B cell (primary cell): ENCODE results near the gene LRP11. TPM values are rescaled to one million over a fixed set of nuclear protein-coding genes. Genes with fewer than 3 reads are reported as not detected.

Experiments
- ATAC-seq: fragments of 200-7000 bp; cut with Tn5 transposase; one replicate; pipeline ENCODE4 v1.10.0; 2021; ENCODE audit warnings: low read depth, mild to moderate bottlenecking, moderate number of reproducible peaks, moderate library complexity
- CTCF ChIA-PET: fragments of 350-600 bp; sonication (Branson Sonifier 250); formaldehyde crosslinking; loops from one replicate; lab custom pipeline; 2021; ENCODE audit warnings: antibody characterized with exemption, inconsistent platforms; lab: Charles Lee
- POLR2A ChIA-PET: fragments of 350-600 bp; sonication (Branson Sonifier 250); formaldehyde crosslinking; loops from one replicate; lab custom pipeline; 2021; ENCODE audit warnings: antibody characterized with exemption; lab: Charles Lee
- DNase-seq: peaks from one replicate; pipeline ENCODE4 v3.0.0; 2013
- H2AFZ ChIP-seq: 2 replicates; pipeline ENCODE4 v1.6.1; 2012; ENCODE audit warnings: mild to moderate bottlenecking, low read depth, low read length; ENCODE audit not compliant: insufficient read depth, poor library complexity, severe bottlenecking
- H3K27ac ChIP-seq, 2 donors: 1 replicate in 1 of 2; 2 replicates in 1 of 2; pipeline ENCODE4 v1.5.1; 2012 to 2013; ENCODE audit warnings: low read length in 2 of 2, mild to moderate bottlenecking in 2 of 2, moderate library complexity in 1 of 2
- H3K27me3 ChIP-seq, 4 experiments: fragments of 200-600 bp in 1 of 4; sonication (generic) in 1 of 4; replicated peaks in 1 of 4; 1 replicate in 2 of 4; 2 replicates in 2 of 4; pipeline versions ENCODE4 v1.6.1 to v1.7.0; 2013 to 2016; ENCODE audit warnings: low read length in 3 of 4, mild to moderate bottlenecking in 2 of 4, mixed read lengths in 1 of 4, moderate library complexity in 1 of 4; ENCODE audit not compliant: insufficient read depth in 4 of 4, control insufficient read depth in 3 of 4; ENCODE audit errors: control extremely low read depth in 1 of 4
- H3K36me3 ChIP-seq, 2 experiments: replicated peaks in 1 of 2; 1 replicate in 1 of 2; 2 replicates in 1 of 2; pipeline versions ENCODE4 v1.6.1 to v1.7.1; 2013; ENCODE audit warnings: low read length in 1 of 2; ENCODE audit not compliant: insufficient read depth in 2 of 2, control insufficient read depth in 1 of 2; ENCODE audit errors: control extremely low read depth in 1 of 2, extremely low read depth in 1 of 2
- H3K4me1 ChIP-seq, 2 donors: fragments of 200-600 bp in 1 of 2; sonication (generic) in 1 of 2; 1 replicate in 1 of 2; 2 replicates in 1 of 2; pipeline versions ENCODE4 v1.5.1 to v1.6.1; 2013 to 2017; ENCODE audit warnings: low read length in 2 of 2; ENCODE audit not compliant: control insufficient read depth in 2 of 2, insufficient read depth in 2 of 2
- H3K4me2 ChIP-seq: replicated peaks from 2 replicates; pipeline ENCODE3; 2012; ENCODE audit warnings: mild to moderate bottlenecking, low read depth, low read length; ENCODE audit not compliant: poor library complexity, severe bottlenecking
- H3K4me3 ChIP-seq, 5 experiments: fragments of 200-600 bp in 1 of 5; sonication (generic) in 1 of 5; 1 replicate in 3 of 5; 2 replicates in 2 of 5; pipeline versions ENCODE4 v1.5.1 to v1.7.0; 2011 to 2016; ENCODE audit warnings: low read length in 4 of 5, mild to moderate bottlenecking in 4 of 5, low read depth in 2 of 5, control low read depth in 1 of 5, moderate library complexity in 1 of 5; ENCODE audit not compliant: insufficient read depth in 1 of 5; ENCODE audit errors: control extremely low read depth in 1 of 5, extremely low read depth in 1 of 5
- H3K79me2 ChIP-seq: fragments of 200-600 bp; sonication (generic); one replicate; pipeline ENCODE4 v1.6.0; 2016; ENCODE audit warnings: low read length; ENCODE audit not compliant: control insufficient read depth, insufficient read depth
- H3K9ac ChIP-seq: fragments of 200-600 bp; sonication (generic); 2 replicates; pipeline ENCODE4 v1.6.1; 2017; ENCODE audit warnings: mild to moderate bottlenecking, low read length, moderate library complexity
- H3K9me3 ChIP-seq, 3 donors: one replicate each; pipeline versions ENCODE4 v1.6.1 to v1.7.1; 2013; ENCODE audit warnings: low read length in 2 of 3; ENCODE audit not compliant: control insufficient read depth in 2 of 3, insufficient read depth in 1 of 3; ENCODE audit errors: control extremely low read depth in 1 of 3
- H4K20me1 ChIP-seq: 2 replicates; pipeline ENCODE4 v1.6.0; 2012; ENCODE audit warnings: mild to moderate bottlenecking, low read length; ENCODE audit not compliant: insufficient read depth, control insufficient read depth, poor library complexity, severe bottlenecking
- H3K27ac Mint-ChIP-seq: one replicate; pipeline ENCODE4 v1.8.0; 2021; ENCODE audit warnings: mixed read lengths
- H3K27me3 Mint-ChIP-seq: one replicate; pipeline ENCODE4 v1.8.0; 2021; ENCODE audit warnings: mixed read lengths
- H3K4me1 Mint-ChIP-seq: one replicate; pipeline ENCODE4 v1.8.0; 2021; ENCODE audit warnings: mixed read lengths
- H3K4me3 Mint-ChIP-seq: one replicate; pipeline ENCODE4 v1.8.0; 2021; ENCODE audit warnings: mixed read lengths
- H3K9me3 Mint-ChIP-seq: one replicate; pipeline ENCODE4 v1.8.0; 2022; ENCODE audit warnings: mixed read lengths; ENCODE audit not compliant: insufficient read depth
- CTCF ChIP-seq: fragments of 200-600 bp; IDR thresholded peaks from one replicate; pipeline ENCODE4 v1.8.0; 2022; ENCODE audit warnings: antibody characterized with exemption, mild to moderate bottlenecking
- EZH2 ChIP-seq: IDR thresholded peaks from 2 replicates; pipeline ENCODE4 v1.6.1; 2012; ENCODE audit warnings: borderline replicate concordance, low read depth, mild to moderate bottlenecking, moderate library complexity, low read length; ENCODE audit not compliant: insufficient read depth, poor library complexity, severe bottlenecking
- WGBS: methylation state at CpG from one replicate; pipeline ENCODE4 v1.1.5; 2013; ENCODE audit warnings: missing lambda C conversion rate; ENCODE audit not compliant: insufficient coverage; 5-methylcytosine and 5-hydroxymethylcytosine counted together
- intact Hi-C: fragments of 100-400 bp; cut with micrococcal nuclease; formaldehyde crosslinking; loops from one replicate; pipeline ENCODE4 v1.10.0; 2022
- polyA plus RNA-seq: library from polyadenylated mRNA; depleted of rRNA; stranded (reverse); fragments of >200 nt; gene quantifications from 2 replicates; pipeline ENCODE4 v1.2.3, GENCODE V29; 2012
- total RNA-seq, 2 donors: library from RNA; stranded (reverse); fragments of 120-200 nt in 1 of 2; gene quantifications; 1 replicate in 1 of 2; 2 replicates in 1 of 2; pipeline versions ENCODE4 v1.2.3 to v1.2.4, GENCODE V29; 2013 to 2022

The LRP11 gene
- total and polyA plus RNA-seq, 2 donors (not counting 1 experiment from before 2014, with no cell fraction given), result 0.34 to 1.2 TPM

GRCh38 chr6:149860834-149861602 lies 3.1 kb downstream of the LRP11 start:
- peaks cover 0 to 6% (median 0%) of the 10 kb centered on the region in 3 donors for H3K9me3 ChIP-seq
- H3K27ac ChIP-seq, result no peak overlapping the region
- POLR2A ChIA-PET, result no interaction called here
- H3K27me3 Mint-ChIP-seq, result peaks cover 32% of the 10 kb centered on the region
- H3K27ac Mint-ChIP-seq, result no peak overlapping the region
- intact Hi-C loops, result loop anchor here (5.0 kb wide), 1 partner anchor 114 kb away; the partner anchor contains the start of genes NUP43 and PCMT1
- 97% methylated on average over 8 of the region's 14 CpGs for WGBS
- DNase-seq, result no peak
- H3K4me2 ChIP-seq, result no peak overlapping the region
- H3K79me2 ChIP-seq, result no peaks in the 10 kb centered on the region
- H2AFZ ChIP-seq, result no peak overlapping the region
- H3K9me3 Mint-ChIP-seq, result no peaks in the 10 kb centered on the region
- H3K36me3 ChIP-seq, result no peaks in the 10 kb centered on the region
- no peak overlapping the region for H3K4me3 ChIP-seq
- TF ChIP-seq CTCF (no peak), EZH2 (no peak)
- H3K4me1 Mint-ChIP-seq, result peaks cover 12% of the 10 kb centered on the region
- H3K9ac ChIP-seq, result no peak overlapping the region
- no peak for ATAC-seq
- H3K4me1 ChIP-seq, result peaks cover 13 to 14% of the 10 kb centered on the region in 2 donors
- peaks cover 2 to 32% (median 20%) of the 10 kb centered on the region in 4 experiments for H3K27me3 ChIP-seq
- CTCF ChIA-PET, result interaction anchor here (0.7 kb wide), 1 partner anchor 491 kb away, joined by 3 read pairs; no protein-coding TSS in a partner anchor
- no peak overlapping the region for H3K4me3 Mint-ChIP-seq
- H4K20me1 ChIP-seq, result no peaks in the 10 kb centered on the region

- Mint-ChIP-seq H3K27me3 (peaks cover 32% of the 10 kb centered on the region), H3K4me1 (peaks cover 12% of the 10 kb centered on the region), H3K4me3 (no peak overlapping the region), H3K9me3 (no peaks in the 10 kb centered on the region), H3K27ac (no peak overlapping the region)
- WGBS, result 94% methylated on average over 5 of the region's 5 CpGs
- TF ChIP-seq EZH2, result no peak
- TF ChIP-seq CTCF, result no peak
- intact Hi-C loops, result loop anchor here (5.0 kb wide), 1 partner anchor 113 kb away; the partner anchor contains the start of genes NUP43 and PCMT1
- H3K27ac ChIP-seq, result no peak overlapping the region
- peaks cover 2 to 32% (median 20%) of the 10 kb centered on the region in 4 experiments for H3K27me3 ChIP-seq
- ChIA-PET CTCF (interaction anchor here (0.7 kb wide), 1 partner anchor 490 kb away, joined by 3 read pairs; no protein-coding TSS in a partner anchor), POLR2A (no interaction called here)
- ATAC-seq (no peak), DNase-seq (no peak)
- no peaks in the 10 kb centered on the region for H4K20me1 ChIP-seq
- no peak overlapping the region for H2AFZ ChIP-seq
- no peak overlapping the region for H3K4me3 ChIP-seq
- H3K4me2 ChIP-seq, result no peak overlapping the region
- H3K4me1 ChIP-seq, result peaks cover 13 to 14% of the 10 kb centered on the region in 2 donors
- no peaks in the 10 kb centered on the region for H3K79me2 ChIP-seq
- no peak overlapping the region for H3K9ac ChIP-seq
- no peaks in the 10 kb centered on the region for H3K36me3 ChIP-seq
- H3K9me3 ChIP-seq, result peaks cover 0 to 6% (median 0%) of the 10 kb centered on the region in 3 donors
These were observed 3.7 kb downstream of the LRP11 start for GRCh38 chr6:149860513-149860833.
